ENCODE data around the gene NR4A2.
"Not testable (repeated sequence)": the region's sequence is repeated elsewhere in the genome, so short reads cannot be mapped to it uniquely, and the experiment has no call there.

Gene NR4A2

GRCh38 chr2:156321243-156321904 is 11.1 kb downstream of the NR4A2 start:
- DNase-seq (ENCODE audit: low read depth): no peak

GRCh38 chr2:156320486-156321098 is 11.9 kb downstream of the NR4A2 start:
- DNase-seq (ENCODE audit: low read depth): no peak

DNA sequence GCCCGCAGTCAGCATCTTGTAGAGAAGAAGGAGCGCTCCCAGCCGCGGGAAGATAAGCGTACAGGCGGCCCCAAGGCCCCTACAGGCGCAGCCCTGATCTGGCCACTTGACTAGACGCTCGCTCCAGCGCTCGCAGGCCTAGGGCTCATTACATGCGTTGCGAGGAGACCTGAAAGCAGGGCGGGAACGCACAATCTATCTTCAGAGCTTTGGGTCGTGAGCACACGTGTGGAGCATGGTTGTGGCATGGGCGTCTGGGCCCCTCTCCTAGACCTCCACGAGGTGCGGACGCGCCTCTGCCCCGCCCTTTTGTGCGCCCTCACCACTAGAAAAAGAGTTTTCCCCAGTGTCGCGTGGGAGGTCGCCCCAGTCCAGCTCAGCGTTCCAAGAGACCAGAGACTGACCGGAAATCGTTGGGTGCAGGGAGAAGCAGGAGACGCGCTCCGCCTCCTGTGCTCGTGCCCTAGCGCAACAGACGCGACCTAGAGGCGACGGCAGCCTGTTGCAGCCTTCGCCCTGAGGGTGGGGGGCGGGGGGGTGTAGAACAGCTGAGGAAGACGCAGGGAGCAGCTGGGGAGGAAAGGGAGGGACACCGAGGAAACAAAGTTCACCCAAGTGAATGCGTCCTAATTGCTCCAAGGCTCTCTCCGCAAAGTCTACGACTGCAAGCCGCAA is 12.6 kb downstream of the NR4A2 start:
- DNase-seq (ENCODE audit: low read depth): no peak

DNA sequence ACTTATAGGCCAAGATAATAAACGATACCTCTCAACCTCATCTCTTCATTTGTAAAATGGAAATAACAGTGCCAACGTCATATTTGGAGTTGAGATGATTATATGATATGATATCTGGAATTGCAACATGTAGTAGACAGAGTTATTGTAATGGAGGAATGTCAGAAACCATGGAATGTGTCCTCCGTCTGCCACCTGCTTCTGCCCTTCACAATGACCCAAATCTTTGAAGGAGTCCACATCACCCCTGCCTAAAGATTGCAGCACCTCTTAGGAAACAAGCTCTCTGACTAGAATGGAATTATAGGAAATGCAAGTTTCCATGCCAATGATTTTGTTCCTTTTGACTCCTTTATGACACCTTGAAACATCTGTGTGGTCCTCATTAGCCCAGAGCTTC is 14.9 kb downstream of the NR4A2 start:
- no peak for DNase-seq (ENCODE audit: low read depth)

GRCh38 chr2:156311976-156312375 is 20.5 kb downstream of the NR4A2 start:
- DNase-seq (ENCODE audit: low read depth): no peak

- no peak for DNase-seq (ENCODE audit: low read depth)
These were observed 21.7 kb downstream of the NR4A2 start for GRCh38 chr2:156310773-156311172.

DNA sequence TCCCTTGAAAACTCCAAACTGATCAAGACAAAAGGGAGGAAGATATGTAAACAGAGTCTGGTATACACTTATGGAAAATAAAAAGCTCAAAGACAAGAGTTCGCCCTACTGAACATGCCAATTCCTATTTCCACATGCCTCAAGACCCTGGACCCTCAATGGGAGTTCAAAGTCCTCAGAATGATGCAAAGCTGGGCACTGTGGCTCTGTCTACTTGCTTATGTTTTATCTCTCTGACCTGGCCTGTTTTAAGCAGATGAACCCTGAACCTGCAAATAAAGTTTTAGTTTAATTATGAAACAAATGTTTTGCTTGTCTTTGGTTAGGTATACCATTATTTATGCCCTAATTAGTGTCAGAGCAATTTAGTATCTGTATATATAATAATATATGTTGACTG is 22.6 kb downstream of the NR4A2 start:
- no peak for DNase-seq (ENCODE audit: low read depth)

GRCh38 chr2:156309167-156309566 is 23.4 kb downstream of the NR4A2 start:
- DNase-seq (ENCODE audit: low read depth): no peak

DNA sequence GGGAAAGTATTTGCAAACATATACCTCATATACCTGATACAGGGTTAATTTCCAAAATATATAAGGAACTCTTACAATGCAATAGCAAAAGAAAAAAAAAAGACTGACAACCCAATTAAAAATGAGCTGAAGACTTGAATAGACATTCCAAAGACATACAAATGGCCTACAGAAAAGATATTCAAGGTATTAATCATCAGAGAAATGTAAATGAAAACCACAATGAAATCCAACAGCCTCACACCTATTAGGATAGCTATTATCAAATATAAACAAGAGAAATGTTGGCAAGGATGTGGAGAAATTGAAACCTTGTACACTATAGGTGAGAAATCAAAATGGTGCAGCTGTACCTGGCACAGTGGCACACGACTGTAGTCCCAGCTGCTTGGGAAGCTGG is 25.7 kb downstream of the NR4A2 start:
- no peak for DNase-seq (ENCODE audit: low read depth)

DNA sequence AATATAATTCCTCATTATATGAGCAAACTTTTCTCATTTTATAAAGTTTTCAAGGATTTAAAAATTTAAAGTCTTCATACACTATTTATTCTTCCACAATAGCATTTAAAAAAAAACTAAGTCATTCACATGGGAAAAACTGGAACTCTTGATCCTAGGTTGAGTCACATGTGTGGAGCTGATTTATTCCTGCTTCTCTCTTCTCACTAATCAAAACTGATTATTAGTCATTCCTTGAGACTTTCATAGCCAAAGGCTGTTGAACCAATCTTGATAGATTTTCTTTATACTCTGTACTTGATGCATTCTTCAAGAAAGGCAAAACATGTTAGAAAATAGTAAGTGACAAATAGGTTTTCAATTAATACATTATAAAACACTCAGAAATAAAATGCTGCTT is 27.4 kb downstream of the NR4A2 start:
- no peak for DNase-seq (ENCODE audit: low read depth)

DNA sequence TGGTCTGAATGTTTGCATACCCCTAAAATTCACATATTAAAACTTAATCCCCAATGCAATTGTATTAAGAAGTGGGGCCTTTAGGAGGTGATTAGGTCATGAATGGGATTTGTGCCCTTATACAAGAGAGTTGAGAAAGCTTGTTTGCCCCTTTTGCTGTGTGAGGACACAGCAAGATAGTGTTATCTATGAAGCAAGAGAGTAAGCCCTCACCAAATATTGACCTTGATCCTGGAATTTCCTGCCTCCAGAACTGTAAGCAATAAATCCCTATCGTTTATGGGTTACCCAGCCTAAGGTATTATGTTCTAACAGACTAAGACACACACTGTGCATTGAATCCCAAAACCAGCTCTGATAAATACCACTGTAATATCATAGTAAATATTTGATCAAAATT is 32.2 kb downstream of the NR4A2 start:
- DNase-seq (ENCODE audit: low read depth): no peak

GRCh38 chr2:156294945-156295580 is 37.5 kb downstream of the NR4A2 start:
- no peak for DNase-seq (ENCODE audit: low read depth)

DNA sequence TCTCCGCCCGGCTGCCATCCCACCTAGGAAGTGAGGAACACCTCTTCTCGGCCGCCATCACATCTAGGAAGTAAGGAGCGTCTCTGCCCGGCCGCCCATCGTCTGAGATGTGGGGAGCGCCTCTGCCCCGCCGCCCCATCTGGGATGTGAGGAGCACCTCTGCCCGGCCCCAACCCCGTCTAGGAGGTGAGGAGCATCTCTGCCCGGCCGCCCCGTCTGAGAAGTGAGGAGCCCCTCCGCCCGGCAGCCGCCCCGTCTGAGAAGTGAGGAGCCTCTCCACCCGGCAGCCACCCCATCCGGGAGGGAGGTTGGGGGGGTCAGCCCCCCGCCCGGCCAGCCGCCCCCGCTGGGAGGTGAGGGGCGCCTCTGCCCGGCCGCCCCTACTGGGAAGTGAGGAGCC is 39.1 kb downstream of the NR4A2 start:
- not testable (repeated sequence) for DNase-seq (ENCODE audit: low read depth)

DNA sequence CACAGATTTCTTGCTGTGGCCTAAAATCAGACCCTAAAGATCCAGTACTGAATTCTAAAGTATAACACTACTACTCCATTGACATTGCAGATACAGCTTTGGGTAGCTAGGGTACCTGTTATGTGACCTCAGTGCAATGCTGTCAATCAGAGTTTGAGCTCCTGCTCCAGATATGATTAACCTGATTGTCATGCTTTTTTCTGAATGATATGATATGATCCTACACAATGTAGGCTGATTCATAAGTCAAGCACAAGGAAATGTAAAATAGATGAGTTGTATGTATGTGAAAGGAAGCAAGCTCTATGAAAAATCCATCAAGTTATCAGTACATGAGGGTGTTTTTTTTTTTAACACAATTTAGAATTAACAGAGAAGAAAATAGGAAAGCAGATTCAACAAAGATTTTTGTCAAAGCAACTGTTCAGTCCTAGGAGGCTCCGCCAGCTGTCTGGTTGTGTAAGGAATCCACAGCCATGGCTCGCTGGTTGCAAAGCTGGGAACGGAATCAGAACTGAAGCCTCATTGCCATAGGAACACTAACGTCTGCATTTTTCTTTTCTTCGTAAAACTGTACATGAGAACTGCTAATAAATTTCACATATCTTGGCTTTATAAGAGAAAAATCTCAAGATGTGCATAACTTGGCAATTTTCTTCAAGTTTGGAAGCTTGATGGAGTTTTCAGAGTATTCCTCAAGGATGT is 52.9 kb downstream of the NR4A2 start:
- DNase-seq (ENCODE audit: low read depth): no peak

Data from GM04503 (cell line).